ENCODE data around the gene MCMBP. TPM values are rescaled to one million over a fixed set of nuclear protein-coding genes. Genes with fewer than 3 reads are reported as not detected.

The MCMBP gene
- total and polyA plus RNA-seq, 8 donors = 7.5 to 22.8 (median 16.0) TPM

- Histone ChIP-seq H3K36me3 (peaks cover 0 to 6% (median 0%) of the 10 kb centered on the region in 3 donors), H3K27me3 (no peaks in the 10 kb centered on the region), H3K4me3 (peak overlapping the region in 1 of 4 donors; percentile 6), H3K9me3 (no peaks in the 10 kb centered on the region), H3K27ac (no peak overlapping the region), H3K4me1 (no peaks in the 10 kb centered on the region)
- no peak for DNase-seq
- no peak for TF ChIP-seq CTCF (IDR thresholded peaks at IDR 0.05)
- intact Hi-C loops (cut with DNase I) = no loop called here
- ATAC-seq = no peak
- no peak for FAIRE-seq
- 62 to 63% methylated on average over 10 of the region's 10 CpGs for WGBS, 2 donors
Measured at GRCh38 chr10:119818889-119819270, 53.8 kb downstream of the MCMBP start.

GRCh38 chr10:119817991-119818888 is 54.4 kb downstream of the MCMBP start:
- Histone ChIP-seq H3K27ac (no peak overlapping the region), H3K4me1 (no peaks in the 10 kb centered on the region), H3K27me3 (no peaks in the 10 kb centered on the region), H3K9me3 (no peaks in the 10 kb centered on the region), H3K36me3 (peaks cover 0 to 6% (median 0%) of the 10 kb centered on the region in 3 donors), H3K4me3 (peak overlapping the region in 1 of 4 donors; percentile 6)
- WGBS, 2 donors = 74 to 80% methylated on average over 79 to 84 of the region's 84 CpGs
- TF ChIP-seq CTCF (IDR thresholded peaks at IDR 0.05) = no peak
- intact Hi-C loops (cut with DNase I) = no loop called here
- ATAC-seq = peak in 3 of 4 donors; percentile 67 to 82 (median 72)
- no peak for FAIRE-seq
- DNase-seq = peak; percentile 29 to 76 (median 52)

GRCh38 chr10:119815671-119816070 is 57.0 kb downstream of the MCMBP start:
- intact Hi-C loops (cut with DNase I) = no loop called here
- TF ChIP-seq CTCF (IDR thresholded peaks at IDR 0.05) = no peak
- ATAC-seq = no peak

GRCh38 chr10:119812684-119813083 is 60.0 kb downstream of the MCMBP start:
- FAIRE-seq = no peak
- no peak overlapping the region for H3K4me3 ChIP-seq
- DNase-seq = no peak
- intact Hi-C loops (cut with DNase I) = no loop called here
- TF ChIP-seq CTCF (IDR thresholded peaks at IDR 0.05) = no peak
- no peaks in the 10 kb centered on the region for H3K27me3 ChIP-seq
- H3K9me3 ChIP-seq = no peaks in the 10 kb centered on the region
- H3K36me3 ChIP-seq = no peaks in the 10 kb centered on the region
- peak in 2 of 4 donors; percentile 54 to 63 for ATAC-seq
- no peak overlapping the region for H3K27ac ChIP-seq
- H3K4me1 ChIP-seq = peaks cover 0 to 6% (median 0%) of the 10 kb centered on the region in 3 donors

More at GRCh38 chr10:119815671-119816070, 57.0 kb downstream of the MCMBP start:
- DNase-seq (no peak), FAIRE-seq (no peak)
- H3K27me3 ChIP-seq = no peaks in the 10 kb centered on the region
- no peaks in the 10 kb centered on the region for H3K9me3 ChIP-seq
- 92 to 93% methylated on average over 7 of the region's 7 CpGs for WGBS, 2 donors
- no peak overlapping the region for H3K4me3 ChIP-seq
- H3K27ac ChIP-seq = no peak overlapping the region
- H3K4me1 ChIP-seq = peaks cover 0 to 6% (median 0%) of the 10 kb centered on the region in 3 donors
- H3K36me3 ChIP-seq = no peaks in the 10 kb centered on the region

- FAIRE-seq = no peak
- WGBS, 2 donors = 85 to 87% methylated on average over 4 of the region's 4 CpGs
- Histone ChIP-seq H3K4me1 (peaks cover 0 to 6% (median 0%) of the 10 kb centered on the region in 3 donors), H3K27me3 (no peaks in the 10 kb centered on the region), H3K27ac (no peak overlapping the region), H3K9me3 (no peaks in the 10 kb centered on the region), H3K4me3 (no peak overlapping the region), H3K36me3 (no peaks in the 10 kb centered on the region)
- no peak for DNase-seq
- no peak for ATAC-seq
- intact Hi-C loops (cut with DNase I) = no loop called here
- TF ChIP-seq CTCF (IDR thresholded peaks at IDR 0.05) = no peak
Measured at GRCh38 chr10:119811122-119811521, 61.5 kb downstream of the MCMBP start.
